Hematopoietic multipotent progenitor cell treated with erythropoietin and hydrocortisone succinate and interleukin-3 and kit ligand, for 17 days (in vitro differentiated cells): ENCODE data around the gene RBM19.
A peak's percentile ranks its signal among the peaks of the same experiment; 100 is the strongest.

ENCODE experiments used
- DNase-seq: peaks from one replicate; pipeline ENCODE4 v3.0.0-alpha.2; 2015; ENCODE audit warnings: low spot score

The RBM19 gene

GRCh38 chr12:113932381-113933196 is 33.5 kb downstream of the RBM19 start:
- DNase-seq = peak; percentile 42

DNA sequence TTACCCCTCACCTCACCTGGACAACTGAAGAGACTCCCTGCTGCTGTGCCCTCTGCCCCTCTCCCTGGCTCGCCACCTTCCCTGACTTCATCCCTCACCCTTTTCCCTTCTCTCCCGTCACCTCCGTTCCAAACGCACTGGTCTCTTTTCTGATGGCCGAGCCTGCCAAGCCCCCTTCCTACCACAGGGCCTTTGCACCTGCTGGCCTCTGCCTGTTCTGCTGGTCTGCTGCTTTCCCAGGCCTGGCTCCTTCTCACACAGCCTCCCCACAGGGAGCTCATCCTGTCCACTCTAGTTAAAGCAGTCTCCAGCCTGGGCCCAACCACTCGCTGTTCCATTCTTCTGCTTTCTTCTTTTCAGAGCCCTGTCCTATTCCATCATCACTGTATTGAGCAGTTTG is 34.6 kb downstream of the RBM19 start:
- no peak for DNase-seq

DNA sequence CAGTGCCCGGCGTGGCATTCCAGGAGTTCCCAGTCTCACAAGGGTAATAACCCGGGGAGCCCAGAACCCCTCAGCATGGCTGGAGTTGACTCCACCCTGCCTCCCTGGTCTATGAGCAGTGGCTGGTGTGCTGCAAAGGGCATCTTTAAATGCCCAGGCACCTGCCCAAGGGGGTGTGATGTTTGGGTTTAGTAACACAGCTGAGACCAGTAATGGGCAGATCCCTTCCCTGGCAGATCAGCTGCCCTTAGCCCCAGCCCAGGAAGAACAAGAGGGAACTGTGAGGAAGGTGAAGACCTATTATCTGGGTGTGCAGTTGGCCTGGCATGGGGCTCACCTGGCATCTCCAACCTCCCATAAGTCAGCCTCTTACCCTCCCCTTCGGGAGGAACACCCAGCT is 35.9 kb downstream of the RBM19 start:
- DNase-seq = no peak

GRCh38 chr12:113929312-113929989 is 36.7 kb downstream of the RBM19 start:
- no peak for DNase-seq

DNA sequence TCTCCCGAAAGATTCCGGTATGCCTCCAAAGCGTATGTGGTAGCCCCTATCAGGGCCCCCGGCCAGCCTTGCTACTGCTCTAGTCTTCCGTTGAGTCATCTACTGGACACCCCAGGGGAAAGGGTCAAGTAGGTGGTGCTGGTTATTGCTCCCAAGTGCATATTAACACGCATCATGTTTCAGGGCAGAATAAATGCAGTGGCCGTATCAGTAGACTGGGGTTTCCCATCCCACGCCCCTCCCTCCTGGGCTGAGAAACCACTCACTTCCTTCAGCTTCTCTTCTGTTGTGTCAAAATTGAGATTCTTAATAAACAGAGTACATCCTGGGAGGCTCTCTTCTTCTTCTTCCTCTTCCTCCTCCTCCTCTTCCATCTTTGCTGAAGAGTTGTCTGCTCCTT is 39.3 kb downstream of the RBM19 start:
- DNase-seq = no peak

DNA sequence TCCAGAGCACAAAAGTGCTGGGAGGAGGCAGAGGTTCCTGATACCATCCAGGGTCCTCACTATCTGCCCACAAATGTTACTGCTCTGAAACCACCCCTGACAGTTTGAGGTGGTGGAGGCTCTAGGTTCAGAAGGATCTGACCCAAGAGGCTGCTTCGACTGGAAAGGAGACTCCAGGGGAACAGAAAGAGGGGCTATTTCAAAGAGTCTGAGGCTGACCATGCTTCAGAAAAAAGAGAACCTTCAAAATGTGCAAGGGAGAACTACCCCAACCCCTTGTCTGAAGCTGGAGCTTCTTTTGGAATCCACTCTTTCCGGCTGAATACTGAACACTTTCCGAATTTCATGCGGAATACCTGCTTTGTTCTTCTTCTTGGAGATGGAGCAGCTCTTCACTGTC is 41.8 kb downstream of the RBM19 start:
- no peak for DNase-seq

- DNase-seq = no peak
Observed at GRCh38 chr12:113923251-113923650, 42.9 kb downstream of the RBM19 start.

DNA sequence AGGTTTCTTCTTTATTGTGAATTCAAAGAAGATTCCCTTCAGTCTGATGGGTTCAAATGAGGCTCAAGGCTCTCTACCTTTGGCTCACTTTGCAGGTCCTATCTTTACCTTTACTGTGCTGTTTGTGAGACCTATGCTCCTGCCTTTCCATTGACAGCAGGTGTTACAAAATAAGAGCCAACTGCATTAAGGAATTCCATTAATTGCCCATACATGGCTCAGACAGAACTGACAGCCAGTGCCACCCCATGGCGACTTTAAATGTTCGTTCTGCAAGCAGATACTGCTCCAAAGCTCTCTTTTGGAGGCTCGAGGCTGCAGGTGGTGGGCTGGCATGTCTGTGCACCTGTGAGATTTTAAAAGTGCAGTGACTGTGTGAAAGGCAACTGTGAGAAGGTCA is 44.7 kb downstream of the RBM19 start:
- no peak for DNase-seq

DNA sequence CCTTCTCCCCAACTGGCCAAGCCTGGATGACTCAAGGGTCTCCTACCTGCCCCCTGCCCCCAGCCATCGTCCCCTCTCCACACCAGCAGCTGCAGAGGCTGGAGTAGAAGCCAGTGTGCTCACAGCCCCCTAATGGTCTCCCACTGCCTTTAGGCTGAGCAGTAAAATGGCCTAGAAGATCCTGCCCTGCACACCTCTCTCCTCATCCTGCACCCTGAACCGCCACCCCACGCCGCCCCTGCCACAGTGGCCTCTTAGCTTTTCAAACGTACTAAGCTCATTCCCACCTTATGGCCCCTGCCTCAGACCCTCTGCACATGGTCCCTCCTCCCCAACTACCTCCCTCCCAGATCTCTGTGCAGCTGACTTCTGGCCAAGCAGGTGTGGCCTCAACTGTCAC is 46.3 kb downstream of the RBM19 start:
- DNase-seq = no peak

- DNase-seq = no peak
Observed at GRCh38 chr12:113918306-113918705, 47.8 kb downstream of the RBM19 start.

DNA sequence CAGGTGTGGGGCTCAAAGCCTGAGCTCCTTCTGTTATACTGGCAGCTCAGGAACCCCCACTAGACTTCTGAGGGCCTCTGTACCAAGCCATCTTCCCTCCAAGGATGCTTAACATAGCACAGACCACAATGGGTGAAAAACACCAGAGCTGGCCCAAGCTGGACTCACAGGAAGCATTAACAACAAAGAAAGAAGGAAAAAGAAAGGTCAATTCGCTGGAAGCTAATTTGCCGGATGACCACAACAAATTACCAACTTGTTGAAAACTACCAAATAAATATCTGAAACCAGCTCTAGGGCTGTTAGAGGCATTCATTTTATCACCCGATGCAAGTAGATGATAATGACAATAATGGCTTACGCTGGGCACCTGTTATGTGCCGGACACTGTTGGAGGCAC is 48.7 kb downstream of the RBM19 start:
- no peak for DNase-seq

DNA sequence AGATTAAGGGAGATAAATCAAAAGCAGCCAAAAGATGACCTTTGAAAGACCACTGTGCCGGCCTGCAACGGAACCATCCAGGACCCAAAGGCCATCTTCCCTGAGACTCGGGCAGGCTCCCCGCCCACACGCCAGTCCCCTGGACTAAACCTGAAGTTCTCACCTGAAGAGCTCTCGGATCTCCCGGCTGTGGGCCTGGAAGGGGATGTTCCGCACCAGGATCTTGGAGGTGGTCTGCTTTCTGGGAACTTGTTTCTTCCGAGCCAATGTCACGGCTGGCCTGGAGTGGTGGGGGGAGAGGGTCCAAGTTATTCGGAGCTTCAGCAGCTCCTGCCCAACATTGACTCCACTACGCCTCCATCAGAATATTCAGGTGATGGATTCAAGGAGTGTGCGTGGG is 51.3 kb downstream of the RBM19 start:
- DNase-seq = no peak

DNA sequence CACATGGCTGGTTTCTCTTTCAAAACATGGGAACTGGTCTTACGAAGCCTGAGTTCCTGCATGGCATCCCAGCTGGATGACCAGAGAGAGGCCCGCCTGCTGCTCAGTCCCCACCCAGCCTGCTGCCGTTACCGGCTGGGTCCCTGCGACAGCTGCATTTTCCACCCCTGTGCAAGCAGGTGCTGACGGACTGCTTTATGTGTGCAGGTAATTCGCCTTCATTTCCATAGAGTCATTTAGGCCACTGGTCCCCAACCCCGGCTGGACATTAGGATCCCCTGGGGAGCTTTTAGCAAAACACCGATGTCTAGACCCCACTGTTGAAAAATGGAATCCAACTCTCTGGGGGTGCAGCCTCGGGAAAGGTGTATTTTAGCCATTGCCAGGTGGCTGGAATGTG is 51.9 kb downstream of the RBM19 start:
- DNase-seq = no peak

DNA sequence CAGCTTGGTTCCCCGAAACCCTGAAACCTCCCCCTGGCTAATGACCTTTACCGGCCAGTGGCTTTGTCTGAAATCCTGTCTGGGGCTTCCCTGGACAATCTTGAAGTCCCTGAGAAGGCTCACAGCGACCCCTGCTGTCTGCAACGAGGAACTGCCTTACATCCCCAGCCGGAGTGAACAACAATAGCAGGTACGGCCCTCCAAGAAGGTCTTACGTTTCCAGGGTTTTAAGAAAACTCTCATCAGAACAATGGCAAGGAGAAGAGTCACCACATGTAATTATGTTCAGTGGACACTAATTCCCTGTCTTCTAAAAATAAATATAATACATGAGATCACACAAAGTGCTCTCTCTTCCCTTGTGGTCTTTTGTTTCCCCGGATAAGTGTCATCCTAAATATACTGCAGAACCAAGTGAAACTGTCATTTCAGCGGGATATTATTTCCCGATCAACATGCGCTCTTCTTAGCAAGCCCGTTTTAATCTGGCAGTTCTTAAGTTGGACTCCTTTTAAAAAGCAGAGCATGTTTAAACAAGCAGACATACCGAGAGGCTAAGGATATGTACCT is 53.3 kb downstream of the RBM19 start:
- peak; percentile 66 for DNase-seq

GRCh38 chr12:113911971-113912759 is 54.0 kb downstream of the RBM19 start:
- DNase-seq = no peak

- no peak for DNase-seq
Observed at GRCh38 chr12:113910751-113911272, 55.3 kb downstream of the RBM19 start.

- DNase-seq = no peak
Observed at GRCh38 chr12:113909776-113910420, 56.2 kb downstream of the RBM19 start.

DNA sequence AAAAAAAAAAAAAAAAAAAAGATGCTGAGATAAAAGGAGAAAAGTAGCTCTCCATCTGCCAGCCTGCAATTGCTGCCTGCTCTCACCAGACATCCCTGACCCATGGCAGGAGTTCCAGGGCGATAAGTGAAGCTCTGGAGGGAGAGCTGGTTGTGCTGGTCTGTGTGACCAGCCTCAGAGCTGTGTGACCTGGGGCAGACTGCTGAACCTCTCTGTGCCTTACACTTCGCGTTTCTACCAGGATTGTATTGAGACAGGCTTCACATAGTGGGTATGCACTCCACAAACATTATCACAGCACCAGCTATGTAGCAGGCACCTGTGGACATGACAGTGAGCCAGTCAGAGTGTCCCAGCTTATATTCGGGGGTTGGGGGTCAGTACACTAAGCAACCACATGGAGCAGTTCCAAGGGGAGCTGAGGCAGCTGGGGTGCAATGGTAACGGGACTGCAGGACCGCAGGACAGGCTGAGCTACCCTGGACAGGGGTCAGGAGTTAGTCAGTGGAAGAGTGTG is 57.5 kb downstream of the RBM19 start:
- no peak for DNase-seq

DNA sequence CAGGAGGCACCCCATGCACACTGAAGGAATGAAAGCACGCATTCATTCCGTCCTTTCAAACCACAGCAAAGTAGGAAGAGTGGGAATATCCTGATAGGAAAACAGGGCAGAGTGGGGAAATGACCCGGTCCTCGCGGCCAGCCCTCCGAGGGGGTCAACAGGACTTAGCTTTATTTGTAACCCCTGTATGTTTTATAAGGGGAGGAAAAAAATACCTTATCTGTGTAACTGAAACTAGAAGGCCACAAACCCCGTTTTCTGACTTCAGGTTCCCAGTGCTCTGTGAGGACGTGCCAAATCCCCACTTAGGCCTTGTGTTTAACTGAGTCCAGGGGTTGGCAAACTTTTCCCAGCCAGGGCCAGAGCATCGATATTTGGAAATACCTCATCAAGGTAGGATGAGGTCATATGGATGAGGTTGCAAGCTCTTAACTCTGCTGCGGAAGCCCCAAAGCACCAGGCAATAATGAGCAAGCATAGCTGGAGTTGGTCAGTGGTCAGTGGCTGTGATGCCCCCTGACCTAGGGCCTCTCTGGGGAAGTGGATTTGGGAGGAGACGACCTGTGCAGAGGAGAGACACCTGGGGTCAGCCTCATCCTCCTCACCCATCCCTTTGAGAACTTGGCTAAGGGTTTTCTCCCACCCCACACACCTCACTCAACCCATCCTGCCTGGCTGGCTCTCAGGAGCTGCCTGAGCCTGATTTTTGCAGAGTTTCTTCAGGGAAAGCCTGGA is 58.5 kb downstream of the RBM19 start:
- no peak for DNase-seq

DNA sequence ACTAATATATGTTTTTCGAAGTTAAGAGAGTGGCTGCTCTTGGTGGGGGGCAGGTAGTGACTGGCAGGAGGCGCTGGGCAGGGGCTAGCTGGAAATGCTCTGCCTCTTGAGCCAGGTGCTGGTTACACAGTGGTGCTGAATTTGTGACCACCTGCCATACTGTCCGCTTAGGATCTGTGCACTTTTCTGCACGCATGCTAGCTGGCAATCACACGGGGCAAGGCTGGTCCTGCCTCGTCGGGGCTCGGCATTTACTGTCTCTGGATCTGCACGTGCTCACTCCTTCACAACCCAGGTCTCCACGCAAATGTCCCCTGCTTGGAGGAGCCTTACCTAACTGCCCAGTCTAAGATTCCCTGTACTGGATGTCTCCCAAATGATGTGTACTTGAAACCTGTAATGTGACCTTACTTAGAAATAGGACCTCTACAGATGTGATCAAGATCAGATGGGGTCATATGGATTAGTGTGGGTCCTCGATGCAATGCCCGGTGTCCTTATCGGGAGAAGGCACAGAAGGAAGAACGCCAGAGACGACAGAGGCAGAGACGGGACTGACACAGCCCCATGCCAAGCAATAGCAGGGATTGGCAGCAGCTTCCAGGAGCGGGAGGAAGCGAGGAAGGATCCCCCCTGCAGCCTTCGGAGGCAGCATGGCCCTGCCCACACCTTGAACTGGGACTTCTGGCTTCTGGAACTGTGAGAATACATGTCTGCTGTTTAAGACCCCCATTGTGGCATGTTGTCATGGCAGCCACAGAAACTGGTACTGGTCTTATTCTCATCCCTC is 59.5 kb downstream of the RBM19 start:
- no peak for DNase-seq
